ENCODE measurements around the gene CHTOP.
A peak's percentile ranks its signal among the peaks of the same experiment; 100 is the strongest.
"Not testable (repeated sequence)": the region's sequence is repeated elsewhere in the genome, so short reads cannot be mapped to it uniquely, and the experiment has no call there.

The CHTOP gene

GRCh38 chr1:153633754-153634665 lies at the start of gene CHTOP:
TSS of gene CHTOP (plus strand) at chr1:153634066. CDS start at chr1:153636589, 2,523 bp downstream.
- peak; percentile 93 for DNase-seq (ENCODE audit: low read depth)

- no peak for DNase-seq (ENCODE audit: low read depth)
These were observed 48.9 kb upstream of the CHTOP start for GRCh38 chr1:153585006-153585405.

- DNase-seq (ENCODE audit: low read depth) = no peak
These were observed 47.5 kb upstream of the CHTOP start for GRCh38 chr1:153586347-153586746.

GRCh38 chr1:153587314-153587713 lies 46.6 kb upstream of the CHTOP start:
- DNase-seq (ENCODE audit: low read depth) = no peak

GRCh38 chr1:153588033-153588432 lies 45.8 kb upstream of the CHTOP start:
- not testable (repeated sequence) for DNase-seq (ENCODE audit: low read depth)

- DNase-seq (ENCODE audit: low read depth) = no peak
These were observed 45.4 kb upstream of the CHTOP start for GRCh38 chr1:153588482-153588881.

GRCh38 chr1:153592748-153593147 lies 41.1 kb upstream of the CHTOP start:
- DNase-seq (ENCODE audit: low read depth) = no peak

- no peak for DNase-seq (ENCODE audit: low read depth)
These were observed 36.7 kb upstream of the CHTOP start for GRCh38 chr1:153597206-153597605.

GRCh38 chr1:153598309-153599172 lies 35.3 kb upstream of the CHTOP start:
- no peak for DNase-seq (ENCODE audit: low read depth)

GRCh38 chr1:153599847-153600246 lies 34.0 kb upstream of the CHTOP start:
- DNase-seq (ENCODE audit: low read depth) = no peak

- DNase-seq (ENCODE audit: low read depth) = no peak
These were observed 31.1 kb upstream of the CHTOP start for GRCh38 chr1:153602749-153603148.

- no peak for DNase-seq (ENCODE audit: low read depth)
These were observed 27.7 kb upstream of the CHTOP start for GRCh38 chr1:153606194-153606593.

- DNase-seq (ENCODE audit: low read depth) = no peak
These were observed 26.5 kb upstream of the CHTOP start for GRCh38 chr1:153607381-153607780.

- no peak for DNase-seq (ENCODE audit: low read depth)
These were observed 25.7 kb upstream of the CHTOP start for GRCh38 chr1:153608089-153608682.

- no peak for DNase-seq (ENCODE audit: low read depth)
These were observed 24.9 kb upstream of the CHTOP start for GRCh38 chr1:153608742-153609584.

GRCh38 chr1:153609585-153609907 lies 24.3 kb upstream of the CHTOP start:
- no peak for DNase-seq (ENCODE audit: low read depth)

GRCh38 chr1:153610334-153610733 lies 23.5 kb upstream of the CHTOP start:
- DNase-seq (ENCODE audit: low read depth) = no peak

- DNase-seq (ENCODE audit: low read depth) = no peak
These were observed 23.0 kb upstream of the CHTOP start for GRCh38 chr1:153610811-153611301.

GRCh38 chr1:153611356-153611755 lies 22.5 kb upstream of the CHTOP start:
- no peak for DNase-seq (ENCODE audit: low read depth)

- DNase-seq (ENCODE audit: low read depth) = no peak
These were observed 21.6 kb upstream of the CHTOP start for GRCh38 chr1:153612111-153612754.

- no peak for DNase-seq (ENCODE audit: low read depth)
These were observed 21.0 kb upstream of the CHTOP start, which contains the start of gene S100A16 for GRCh38 chr1:153612755-153613331. TSS of gene S100A16 (minus strand) at chr1:153613137. CDS start at chr1:153608151, 4,986 bp downstream.
